HFF-Myc (cell line): ENCODE results near the gene MOV10L1.

ENCODE experiments used
- DNase-seq: peaks from one replicate; pipeline ENCODE4 v3.0.0-alpha.2; 2011; ENCODE audit warnings: low read depth; ENCODE audit errors: extremely low read depth
- H3K4me3 ChIP-seq: replicated peaks from 2 replicates; pipeline ENCODE4 v1.5.1; 2011; ENCODE audit warnings: low read depth, mild to moderate bottlenecking, control low read depth, low read length
- TF ChIP-seq, protein P1 (sequence below): IDR thresholded peaks from 2 replicates; pipeline ENCODE4 v1.5.1; 2012; ENCODE audit warnings: mild to moderate bottlenecking, low read depth, low read length, control low read depth; ENCODE audit errors: missing control alignments

Gene MOV10L1

DNA sequence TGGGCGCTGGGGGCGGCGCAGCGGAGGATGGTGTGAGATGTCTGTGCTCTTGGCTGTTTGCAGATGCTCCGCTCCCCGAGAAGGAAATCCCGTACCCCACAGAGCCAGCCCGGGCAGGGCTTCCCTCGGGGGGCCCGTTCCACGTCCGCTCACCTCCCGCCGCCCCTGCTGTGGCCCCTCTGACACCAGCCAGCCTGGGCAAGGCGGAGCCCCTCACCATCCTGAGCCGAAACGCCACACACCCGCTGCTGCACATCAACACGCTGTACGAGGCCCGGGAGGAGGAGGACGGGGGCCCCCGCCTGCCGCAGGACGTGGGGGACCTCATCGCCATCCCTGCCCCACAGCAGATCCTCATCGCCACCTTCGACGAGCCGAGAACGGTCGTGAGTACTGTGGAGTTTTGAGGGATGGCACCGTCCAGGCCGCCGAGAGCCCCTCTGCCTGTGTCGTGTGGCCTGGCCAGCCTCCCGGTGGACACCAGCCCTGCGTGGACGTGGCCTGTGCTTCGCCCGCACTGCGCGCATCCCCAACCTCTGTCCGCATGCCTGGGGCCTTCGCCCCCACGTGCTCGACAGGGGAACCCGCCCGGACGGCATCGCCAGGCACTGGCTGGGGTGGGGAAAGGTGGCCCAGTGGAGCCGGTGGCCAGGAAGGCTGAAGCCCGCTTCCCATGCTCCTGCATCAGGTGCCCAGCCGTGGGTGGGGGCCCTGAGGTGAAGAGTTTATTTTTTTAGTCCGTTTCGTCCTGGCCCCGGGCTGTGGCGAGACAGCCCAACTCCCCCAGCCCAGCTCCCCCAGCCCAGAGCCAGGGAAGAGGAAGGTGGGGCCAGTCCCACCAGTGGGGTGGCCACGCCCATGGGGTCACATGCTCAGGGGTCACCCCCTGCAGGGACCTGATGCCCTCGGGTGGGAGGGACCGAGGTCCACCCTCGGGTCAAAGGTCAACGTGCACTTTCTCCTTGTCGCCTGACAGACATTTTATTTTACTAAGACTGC, 89.4 kb downstream of the MOV10L1 start:
- TF ChIP-seq, protein P1, sequence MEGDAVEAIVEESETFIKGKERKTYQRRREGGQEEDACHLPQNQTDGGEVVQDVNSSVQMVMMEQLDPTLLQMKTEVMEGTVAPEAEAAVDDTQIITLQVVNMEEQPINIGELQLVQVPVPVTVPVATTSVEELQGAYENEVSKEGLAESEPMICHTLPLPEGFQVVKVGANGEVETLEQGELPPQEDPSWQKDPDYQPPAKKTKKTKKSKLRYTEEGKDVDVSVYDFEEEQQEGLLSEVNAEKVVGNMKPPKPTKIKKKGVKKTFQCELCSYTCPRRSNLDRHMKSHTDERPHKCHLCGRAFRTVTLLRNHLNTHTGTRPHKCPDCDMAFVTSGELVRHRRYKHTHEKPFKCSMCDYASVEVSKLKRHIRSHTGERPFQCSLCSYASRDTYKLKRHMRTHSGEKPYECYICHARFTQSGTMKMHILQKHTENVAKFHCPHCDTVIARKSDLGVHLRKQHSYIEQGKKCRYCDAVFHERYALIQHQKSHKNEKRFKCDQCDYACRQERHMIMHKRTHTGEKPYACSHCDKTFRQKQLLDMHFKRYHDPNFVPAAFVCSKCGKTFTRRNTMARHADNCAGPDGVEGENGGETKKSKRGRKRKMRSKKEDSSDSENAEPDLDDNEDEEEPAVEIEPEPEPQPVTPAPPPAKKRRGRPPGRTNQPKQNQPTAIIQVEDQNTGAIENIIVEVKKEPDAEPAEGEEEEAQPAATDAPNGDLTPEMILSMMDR, result no peak
- no peak for DNase-seq
- H3K4me3 ChIP-seq, result no peak overlapping the region

DNA sequence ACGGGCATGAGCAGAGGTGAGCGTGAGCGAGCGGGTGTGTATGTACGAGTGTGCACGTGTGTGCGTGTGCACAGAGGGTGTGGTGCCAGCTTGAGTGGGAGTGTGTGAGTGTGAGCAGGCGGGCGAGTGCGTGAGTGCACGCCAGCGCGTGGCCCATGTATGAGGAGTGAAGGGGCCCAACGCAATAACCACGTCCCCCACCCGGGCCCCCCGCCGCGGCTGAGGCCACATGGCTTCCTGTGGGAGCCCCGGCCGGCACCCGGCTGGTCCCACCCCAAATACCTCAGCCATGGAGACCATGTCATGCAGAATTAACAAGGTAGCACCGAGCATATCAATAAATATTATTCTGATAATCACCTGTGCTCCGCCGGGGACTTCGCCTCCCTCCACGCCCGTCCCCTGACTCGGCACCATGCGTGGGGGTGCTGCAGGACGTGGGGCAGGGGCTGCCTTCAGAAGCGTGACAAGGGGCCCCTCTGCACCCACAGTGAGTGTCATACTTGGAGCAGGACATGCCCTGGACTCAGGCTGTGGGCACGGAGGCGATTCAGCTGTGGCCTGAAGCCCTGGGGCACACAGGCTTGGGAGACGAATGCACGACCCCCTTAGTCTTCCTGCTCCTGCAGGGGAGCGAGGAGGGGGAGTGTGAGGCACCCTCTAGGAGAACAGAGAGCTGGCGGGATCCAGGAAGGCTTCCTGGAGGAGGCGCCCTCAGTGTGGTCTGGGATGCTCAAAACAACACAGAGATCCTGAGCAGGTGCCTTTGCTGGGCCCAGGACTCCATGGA, 90.3 kb downstream of the MOV10L1 start:
- TF ChIP-seq, protein P1, result no peak
- H3K4me3 ChIP-seq, result no peak overlapping the region
- no peak for DNase-seq

DNA sequence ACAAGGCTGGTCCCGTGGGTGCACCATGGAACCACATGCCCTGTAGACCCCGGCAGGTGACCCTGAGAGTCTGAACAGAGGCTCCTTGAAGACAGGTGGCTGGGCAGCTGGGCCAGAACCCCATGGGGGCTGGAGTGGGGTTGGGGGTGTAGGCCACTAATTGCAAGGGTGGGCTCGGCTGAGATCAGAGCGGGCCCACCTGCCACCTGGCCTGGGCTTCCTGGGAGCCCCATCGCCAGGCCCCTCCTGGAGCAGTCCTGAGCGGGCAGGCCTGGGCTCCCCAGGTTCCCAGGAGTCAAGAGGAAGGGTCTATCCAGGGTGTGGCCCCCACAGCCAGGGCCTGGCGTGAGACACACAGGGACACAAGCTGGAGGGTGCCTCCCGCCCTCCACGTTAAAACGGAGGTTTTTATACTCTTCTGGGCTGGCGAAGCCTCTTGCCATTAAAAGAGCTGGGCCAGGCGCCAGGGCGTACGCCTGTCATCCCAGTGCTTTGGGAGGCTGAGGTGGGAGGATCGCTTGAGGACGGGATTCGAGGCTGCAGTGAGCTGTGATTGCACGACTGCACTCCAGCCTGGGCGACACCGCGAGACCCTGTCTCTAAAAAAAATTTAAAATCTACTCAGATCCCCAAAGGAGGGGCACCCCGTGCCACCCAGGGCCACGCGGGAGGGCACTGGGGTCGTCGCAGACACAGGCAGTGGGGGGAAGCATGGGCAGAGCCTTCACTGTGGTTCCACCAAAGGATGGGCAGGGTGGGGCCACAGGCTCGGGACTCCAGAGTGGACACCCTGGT, 91.1 kb downstream of the MOV10L1 start:
- TF ChIP-seq, protein P1, result no peak
- H3K4me3 ChIP-seq, result no peak overlapping the region
- DNase-seq, result no peak

DNA sequence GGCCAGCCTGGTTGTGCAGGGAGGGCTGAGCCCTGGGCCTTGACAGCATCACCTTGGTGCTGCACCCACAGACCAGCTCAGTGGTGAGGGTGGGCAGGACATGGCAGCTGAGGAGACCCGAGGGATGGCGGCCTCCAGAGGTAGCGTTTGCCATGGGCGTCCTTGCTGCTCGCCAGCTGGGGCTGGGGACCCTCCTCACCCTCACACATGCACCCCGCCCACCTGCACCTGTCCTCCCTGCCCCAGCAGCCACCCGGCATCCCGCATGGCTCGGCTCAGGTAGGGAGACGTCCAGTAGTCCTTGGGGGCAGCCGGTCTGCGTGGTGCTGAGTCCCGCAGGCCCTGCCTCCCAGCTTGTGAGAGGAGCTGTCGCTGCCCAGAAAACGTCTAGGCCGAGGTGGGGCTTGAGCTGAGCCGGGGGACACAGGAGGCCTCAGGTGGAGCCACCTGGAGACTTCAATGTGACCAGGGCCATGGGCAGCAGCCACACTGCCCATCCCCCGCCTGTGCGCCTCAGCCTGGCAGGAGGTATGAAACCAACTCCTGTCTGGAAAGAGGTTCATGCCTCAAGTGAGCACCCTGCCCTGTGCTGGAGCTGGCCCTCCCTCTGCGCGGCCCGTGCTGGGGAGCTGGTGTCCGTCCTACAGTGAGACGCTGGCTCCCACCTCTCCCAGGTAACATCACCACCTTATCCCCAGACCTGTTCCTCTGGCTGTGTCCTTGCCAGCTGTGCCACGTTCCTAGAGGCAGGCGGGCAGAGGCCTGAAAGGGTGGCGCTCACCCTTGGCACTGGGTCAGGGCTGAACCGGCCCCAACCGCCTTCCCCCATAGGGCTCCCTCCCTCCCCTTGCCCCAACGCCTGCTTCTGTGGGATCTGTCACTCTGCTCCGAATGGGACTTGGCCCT, 92.6 kb downstream of the MOV10L1 start:
- TF ChIP-seq, protein P1, result no peak
- no peak overlapping the region for H3K4me3 ChIP-seq
- no peak for DNase-seq

DNA sequence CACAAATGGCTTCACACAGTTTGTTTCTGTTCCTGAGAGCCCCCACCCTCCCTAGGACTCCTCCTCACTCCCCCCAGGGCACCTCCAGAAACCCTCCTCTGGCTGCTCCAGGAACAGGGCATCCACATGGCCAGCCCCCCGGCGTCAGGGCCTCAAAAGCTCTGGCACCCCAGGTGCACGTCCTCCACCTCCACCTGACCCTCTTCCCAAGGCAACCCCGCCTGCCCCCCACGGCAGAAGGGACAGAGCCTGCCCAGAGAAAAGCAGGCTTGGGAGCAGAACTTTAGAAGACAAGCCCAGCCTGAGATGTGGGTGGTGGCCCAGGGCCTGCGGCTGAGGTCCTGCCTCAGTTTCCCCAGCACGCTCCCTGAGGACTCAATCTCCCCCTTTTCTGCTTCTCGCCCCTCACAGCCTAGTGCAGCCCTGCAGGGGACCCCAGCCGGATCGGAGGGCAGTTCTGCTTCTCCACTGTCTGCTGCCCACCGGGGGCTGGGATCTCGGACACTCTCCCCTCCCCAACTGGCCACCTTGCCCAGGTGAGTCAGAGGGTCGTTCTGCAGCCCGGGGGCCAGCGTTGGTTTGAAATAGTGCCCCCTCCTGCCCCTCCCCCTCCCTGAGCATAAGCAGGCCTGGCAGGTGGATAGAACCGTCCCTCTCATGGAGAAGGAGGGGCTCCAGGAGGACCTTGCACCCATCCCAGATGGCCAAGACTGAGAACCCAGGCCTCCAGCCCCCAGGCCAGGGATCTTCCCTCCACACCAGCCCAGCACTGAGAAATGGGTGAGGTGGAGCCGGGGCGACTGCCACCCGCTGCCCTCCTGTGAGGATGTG, 93.5 kb downstream of the MOV10L1 start:
- DNase-seq, result no peak
- no peak overlapping the region for H3K4me3 ChIP-seq
- TF ChIP-seq, protein P1, result no peak
